D341Med (cell line): ENCODE data around the gene PSD2.

ENCODE experiments used
- DNase-seq: peaks from one replicate; pipeline ENCODE4 v3.0.0; 2012; ENCODE audit warnings: low spot score

The PSD2 gene

DNA sequence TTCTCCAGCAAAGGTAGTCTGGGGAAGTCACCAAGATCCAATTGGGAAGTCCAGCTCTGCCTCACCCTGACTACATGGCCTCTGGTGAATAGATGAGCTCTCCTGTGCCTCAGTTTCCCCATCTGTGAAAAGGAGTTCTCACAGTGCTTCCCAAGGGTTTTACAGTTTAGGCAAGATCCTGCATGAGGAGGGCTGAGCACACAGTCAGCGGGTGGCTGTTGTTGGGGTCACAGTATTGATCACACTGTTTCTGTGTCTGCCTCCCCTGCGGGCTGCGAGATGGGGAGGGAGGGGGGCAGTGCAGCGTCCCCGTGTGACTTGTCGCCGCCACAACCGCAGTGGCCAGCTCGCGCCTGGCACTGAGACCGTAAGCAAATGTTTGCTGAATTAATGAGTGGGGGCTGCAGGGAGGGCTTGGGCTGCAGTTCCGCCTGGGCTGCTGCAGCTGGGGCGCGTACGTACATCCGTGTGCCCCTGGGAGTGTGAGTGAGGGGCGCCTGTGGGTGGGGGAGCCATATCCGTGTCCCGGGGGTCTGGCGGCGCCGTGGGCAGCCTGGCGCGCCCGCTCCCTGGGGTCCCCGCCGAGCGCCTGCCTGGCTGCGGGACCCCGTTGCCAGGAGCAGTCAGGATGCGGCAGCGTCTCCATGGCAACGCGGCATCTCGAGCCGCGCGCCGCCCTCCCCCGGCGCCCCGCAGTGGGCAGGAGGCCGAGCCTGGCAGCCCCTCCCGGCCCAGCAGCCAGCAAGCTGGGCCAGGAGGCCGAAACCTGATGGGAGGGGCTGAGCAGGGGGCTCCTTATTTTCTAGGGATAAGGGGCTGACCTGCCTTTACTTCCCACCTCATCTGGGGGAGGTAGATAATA lies 31.4 kb upstream of the PSD2 start:
- no peak for DNase-seq

- no peak for DNase-seq
These were observed 30.7 kb upstream of the PSD2 start for GRCh38 chr5:139764886-139765408.

DNA sequence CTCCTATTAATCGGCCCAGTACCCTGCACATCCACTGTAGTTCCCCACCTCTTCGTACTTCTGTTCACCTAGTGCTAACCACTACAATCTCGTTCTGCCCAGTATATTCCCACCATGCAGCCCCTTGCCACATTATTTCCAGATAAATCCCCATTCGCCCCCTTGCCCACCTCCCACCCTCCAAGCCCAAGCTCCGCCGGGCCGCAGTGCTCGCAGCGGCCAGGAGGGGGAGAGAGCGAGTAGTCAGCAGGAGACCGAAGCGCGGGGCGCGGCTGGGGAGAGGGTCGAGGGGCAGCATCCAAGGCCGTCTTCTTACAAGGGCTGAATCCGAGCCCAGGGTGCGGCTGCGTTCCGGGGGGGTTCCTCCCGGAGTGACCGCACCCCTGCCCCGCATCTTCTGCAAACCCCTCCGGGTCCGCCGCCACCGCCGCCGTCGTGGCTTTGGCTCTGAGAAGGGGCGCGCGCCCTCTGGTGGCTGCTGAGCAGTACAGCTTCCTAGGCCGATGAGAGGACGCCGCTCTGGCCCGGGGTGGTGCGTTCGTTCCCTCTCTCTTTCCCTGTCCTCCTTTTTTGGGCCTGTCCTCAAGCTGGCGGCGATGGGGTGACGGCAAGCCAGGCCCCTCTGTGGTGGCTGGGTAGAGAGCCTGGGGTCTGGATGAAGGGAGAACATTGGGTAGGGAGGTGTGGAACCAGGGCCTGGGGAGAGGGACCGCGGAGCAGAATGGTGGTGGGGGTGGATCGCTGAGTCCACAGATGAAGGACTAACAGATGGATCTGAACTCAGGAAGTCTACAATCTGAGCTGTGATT lies 30.0 kb upstream of the PSD2 start:
- peak; percentile 91 for DNase-seq

DNA sequence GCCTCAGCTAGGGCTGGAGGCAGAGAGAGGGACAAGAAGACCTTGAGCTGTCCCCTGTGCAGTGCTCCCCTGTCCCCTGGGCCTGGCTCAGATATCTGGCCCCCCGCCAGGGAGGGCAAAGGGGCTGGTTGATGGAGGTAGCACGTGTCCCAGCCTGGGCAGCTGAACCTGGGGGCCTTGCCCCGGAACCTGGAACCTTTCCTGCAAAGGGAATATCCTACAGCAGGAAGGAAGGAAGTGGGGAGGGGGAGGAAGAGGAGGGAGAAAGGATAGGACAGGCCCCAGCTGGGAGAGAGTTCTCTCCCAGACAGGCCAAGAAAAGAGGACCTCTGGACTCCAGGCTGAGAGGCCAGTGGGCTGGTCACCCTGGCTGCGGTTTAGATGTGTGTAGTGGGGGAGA lies 27.6 kb upstream of the PSD2 start:
- no peak for DNase-seq

DNA sequence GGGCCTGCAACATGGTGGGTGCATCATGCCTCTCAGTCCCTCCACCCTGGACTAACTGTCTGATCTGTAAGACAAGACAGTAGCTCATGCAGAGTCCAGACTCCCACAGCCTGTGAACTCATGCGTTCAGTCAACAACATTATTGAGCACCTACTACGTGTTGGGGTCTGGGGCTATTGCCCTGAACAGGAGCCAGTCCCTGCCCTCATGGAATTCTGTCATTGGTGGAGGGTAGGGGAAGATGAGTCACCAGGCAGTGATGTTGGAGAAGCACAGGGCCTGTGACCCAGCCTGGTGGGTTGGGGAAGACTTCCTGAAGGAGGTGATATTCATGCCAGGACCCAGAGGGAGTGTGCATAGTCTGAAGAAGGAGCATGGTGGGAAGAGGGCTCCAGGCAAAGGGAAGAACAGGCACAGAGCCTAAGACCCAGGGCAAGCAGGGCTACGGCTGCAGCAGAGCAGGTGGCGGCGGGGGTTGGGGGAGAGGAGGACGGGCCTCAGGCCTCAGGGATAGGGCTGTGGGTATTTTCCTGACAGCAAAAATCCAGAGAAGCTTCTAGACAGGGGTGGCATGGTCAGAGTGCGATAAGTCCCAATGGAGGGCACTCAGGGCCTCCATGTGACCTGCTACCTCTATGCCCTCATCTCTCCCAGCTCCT lies 26.7 kb upstream of the PSD2 start:
- no peak for DNase-seq

DNA sequence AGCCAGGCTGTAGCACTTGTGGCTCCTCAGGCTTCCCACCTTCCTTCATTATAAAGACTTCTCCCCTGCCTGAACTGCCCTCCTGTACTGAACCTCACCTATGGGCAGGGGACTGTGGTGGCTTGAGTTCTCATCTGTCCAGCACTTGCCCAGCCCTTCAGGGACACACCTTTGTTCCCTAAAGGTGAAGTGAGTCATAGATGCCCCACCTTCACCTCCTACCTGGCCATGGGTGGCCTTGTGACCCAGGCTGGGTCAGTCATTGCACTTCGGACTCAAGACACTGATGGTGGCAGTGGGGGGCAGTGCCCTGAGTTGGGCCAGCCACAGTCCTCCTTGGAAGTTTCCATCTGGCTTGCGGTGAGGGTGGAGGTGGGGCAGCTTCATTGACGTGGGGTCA lies 26.1 kb upstream of the PSD2 start:
- no peak for DNase-seq

- no peak for DNase-seq
These were observed 24.9 kb upstream of the PSD2 start for GRCh38 chr5:139770722-139771121.

GRCh38 chr5:139772089-139772791 lies 23.4 kb upstream of the PSD2 start:
- DNase-seq: no peak

DNA sequence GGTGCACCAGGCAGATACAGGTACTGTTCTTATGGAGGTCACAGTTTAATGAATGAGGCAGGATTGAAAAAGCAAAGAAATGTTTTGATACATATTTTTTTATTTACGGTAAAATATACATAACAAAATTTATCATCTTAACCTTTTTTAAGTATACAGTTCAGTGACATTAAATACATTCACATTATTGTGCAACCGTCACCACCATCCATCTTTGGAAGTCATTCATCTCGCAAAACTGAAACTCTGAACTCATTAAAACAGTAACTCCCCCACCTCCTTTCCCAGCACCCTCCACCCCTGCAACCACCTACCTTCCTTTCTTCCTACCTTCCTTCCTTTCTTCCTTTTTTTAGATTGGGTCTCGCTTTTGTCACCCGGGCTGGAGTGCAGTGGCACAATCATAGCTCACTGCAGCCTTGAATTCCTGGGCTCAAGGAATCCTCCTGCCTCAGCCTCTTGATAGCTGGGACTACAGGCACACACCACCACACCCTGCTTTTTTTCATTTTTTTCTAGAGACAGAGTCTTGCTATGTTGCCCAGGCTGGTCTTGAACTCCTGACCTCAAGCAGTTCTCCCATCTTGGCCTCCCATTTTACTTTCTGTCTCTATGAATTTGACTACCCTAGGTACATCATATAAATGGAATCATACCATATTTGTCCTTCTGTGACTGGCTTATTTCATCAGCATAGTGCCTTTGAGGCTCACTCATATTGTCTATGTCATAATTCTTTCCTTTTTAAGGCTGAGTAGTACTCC lies 22.5 kb upstream of the PSD2 start:
- no peak for DNase-seq

GRCh38 chr5:139774980-139775661 lies 20.5 kb upstream of the PSD2 start:
- peak; percentile 91 for DNase-seq

DNA sequence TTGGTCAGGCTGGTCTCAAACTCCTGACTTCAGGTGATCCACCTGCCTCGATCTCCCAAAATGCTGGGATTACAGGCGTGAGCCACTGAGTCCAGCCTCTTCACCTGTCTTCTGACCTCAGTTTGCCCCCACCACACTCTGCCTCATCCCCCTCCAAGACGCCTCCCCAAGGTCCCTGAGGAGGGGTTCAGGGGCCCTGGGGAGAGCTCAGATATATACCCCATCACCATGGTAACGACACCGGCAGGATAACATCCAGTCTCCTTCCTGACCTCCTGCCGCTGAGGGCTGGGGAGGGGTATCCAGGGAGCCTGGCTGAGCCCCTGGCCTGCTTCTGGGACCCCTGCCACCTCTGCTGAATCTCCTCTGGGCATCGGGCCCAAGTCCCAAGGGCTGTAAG lies 19.7 kb upstream of the PSD2 start:
- DNase-seq: no peak

- DNase-seq: no peak
These were observed 18.7 kb upstream of the PSD2 start for GRCh38 chr5:139776861-139777260.

- DNase-seq: no peak
These were observed 12.1 kb upstream of the PSD2 start for GRCh38 chr5:139783436-139783965.

- no peak for DNase-seq
These were observed 11.1 kb upstream of the PSD2 start for GRCh38 chr5:139784488-139784887.

GRCh38 chr5:139787257-139787567 lies 8.4 kb upstream of the PSD2 start:
- DNase-seq: no peak

GRCh38 chr5:139787568-139788293 lies 7.9 kb upstream of the PSD2 start:
- DNase-seq: peak; percentile 93

DNA sequence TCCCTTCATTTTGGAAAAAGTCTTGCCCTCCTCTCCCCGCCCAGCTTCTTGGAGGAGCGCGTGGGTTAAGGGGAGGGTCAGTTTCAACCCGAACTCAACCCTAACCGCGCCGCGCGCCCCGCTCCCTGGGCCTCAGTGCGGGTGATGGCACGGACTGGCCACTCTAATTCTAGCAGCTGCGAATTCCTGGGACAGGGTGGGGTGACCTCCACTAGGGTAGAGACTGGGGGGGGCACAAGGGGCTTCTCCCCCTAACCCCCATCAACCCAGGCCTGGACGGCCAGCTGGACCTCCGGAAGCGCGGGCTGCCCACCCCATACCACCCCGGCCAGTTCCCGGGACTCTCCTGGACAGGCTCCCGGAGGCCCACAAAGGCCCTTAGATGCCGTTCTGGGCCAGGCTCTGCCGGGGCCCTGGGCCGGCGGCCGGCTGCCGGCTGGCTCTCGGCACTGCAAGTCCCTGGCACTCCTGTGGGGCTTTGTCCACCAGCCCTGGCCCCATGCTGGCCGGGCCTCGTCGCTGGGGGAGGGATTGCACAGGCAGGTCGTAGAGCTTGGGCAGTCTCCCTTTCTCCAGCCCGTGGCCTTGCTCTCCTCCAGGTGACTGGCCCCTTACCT lies 7.2 kb upstream of the PSD2 start:
- DNase-seq: no peak

DNA sequence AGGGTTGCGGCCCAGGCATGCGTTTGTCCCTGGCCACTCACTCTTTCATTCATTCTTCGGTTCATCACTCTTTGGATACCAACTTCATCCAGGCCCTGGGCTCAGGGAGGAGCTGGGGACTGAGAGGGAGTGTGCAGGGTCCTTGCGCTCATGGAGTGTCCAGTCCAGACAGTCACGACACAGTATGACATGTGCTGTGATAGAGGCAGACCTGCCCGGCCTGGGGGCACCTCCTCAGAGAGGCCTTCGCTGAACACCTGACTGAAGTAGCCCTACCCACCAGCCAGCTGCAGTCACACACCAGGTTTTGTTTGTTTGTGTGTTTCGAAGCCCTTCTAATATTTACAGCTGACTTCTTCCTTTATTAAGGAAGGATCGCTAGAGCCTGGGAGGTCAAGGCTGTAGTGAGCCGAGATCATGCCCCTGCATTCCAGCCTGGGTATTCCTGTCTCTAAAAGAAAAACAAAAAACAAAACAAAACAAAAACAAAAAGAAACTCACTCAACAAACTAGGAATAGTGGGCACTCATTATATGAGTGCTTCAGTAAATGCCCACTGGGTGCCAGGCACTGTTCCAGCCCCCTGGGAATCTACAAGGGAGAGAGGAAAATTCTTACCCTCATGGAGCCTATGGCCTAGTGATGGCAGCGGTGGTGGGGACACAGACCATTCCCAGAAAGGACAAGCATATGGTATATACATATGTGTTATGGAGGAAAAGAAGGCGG lies 6.3 kb upstream of the PSD2 start:
- no peak for DNase-seq

GRCh38 chr5:139789845-139790189 lies 5.8 kb upstream of the PSD2 start:
- DNase-seq: no peak
